Mucosa of rectum (tissue), 2 donors: ENCODE data around the gene DENND1B.

Experiments used
- H3K27ac ChIP-seq, 2 donors: one replicate each; pipeline ENCODE4 v1.7.0; 2013; ENCODE audit warnings: inconsistent platforms in 2 of 2, low read depth in 2 of 2, low read length in 2 of 2
- H3K27me3 ChIP-seq, 2 donors: one replicate each; pipeline ENCODE4 v1.7.0; 2013; ENCODE audit warnings: low read length in 2 of 2; ENCODE audit not compliant: control insufficient read depth in 2 of 2, insufficient read depth in 2 of 2
- H3K36me3 ChIP-seq, 2 donors: one replicate each; pipeline ENCODE4 v1.7.0; 2013; ENCODE audit warnings: low read length in 2 of 2; ENCODE audit not compliant: control insufficient read depth in 2 of 2, insufficient read depth in 2 of 2
- H3K4me1 ChIP-seq, 2 donors: one replicate each; pipeline ENCODE4 v1.7.0; 2013; ENCODE audit warnings: low read length in 2 of 2, mild to moderate bottlenecking in 1 of 2; ENCODE audit not compliant: control insufficient read depth in 2 of 2, insufficient read depth in 2 of 2
- H3K4me3 ChIP-seq, 2 donors: one replicate each; pipeline ENCODE4 v1.7.0; 2013; ENCODE audit warnings: low read length in 2 of 2
- H3K9ac ChIP-seq, 2 donors: one replicate each; pipeline ENCODE4 v1.7.0; 2013; ENCODE audit warnings: low read length in 2 of 2, low read depth in 1 of 2, mild to moderate bottlenecking in 1 of 2
- H3K9me3 ChIP-seq, 2 donors: one replicate each; pipeline ENCODE4 v1.7.0; 2013; ENCODE audit warnings: low read length in 2 of 2; ENCODE audit not compliant: control insufficient read depth in 2 of 2
- donor health status: healthy.
- donor health status: Normal muscosa, but diverticular disease.

Gene DENND1B

DNA sequence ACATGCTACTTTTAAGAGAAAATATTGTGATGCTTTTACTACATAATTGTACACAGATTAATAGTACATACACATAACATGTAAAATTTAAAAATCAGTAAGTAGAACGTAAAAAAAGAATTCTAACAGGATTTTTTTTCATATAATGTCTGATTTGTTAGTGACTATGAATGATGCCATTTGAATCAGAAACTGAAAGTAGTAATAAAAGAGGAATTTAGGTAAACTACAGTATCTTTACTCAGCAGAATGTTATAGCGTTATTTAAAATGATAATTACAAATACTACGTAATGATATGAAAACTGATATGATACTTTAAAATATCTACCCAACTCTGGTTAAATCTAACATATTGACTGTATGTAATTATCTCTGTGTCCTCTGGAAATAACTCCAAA, 116.1 kb downstream of the DENND1B start:
- Histone ChIP-seq H3K27ac (no peak overlapping the region), H3K9me3 (no peaks in the 10 kb centered on the region), H3K4me3 (no peak overlapping the region)

DNA sequence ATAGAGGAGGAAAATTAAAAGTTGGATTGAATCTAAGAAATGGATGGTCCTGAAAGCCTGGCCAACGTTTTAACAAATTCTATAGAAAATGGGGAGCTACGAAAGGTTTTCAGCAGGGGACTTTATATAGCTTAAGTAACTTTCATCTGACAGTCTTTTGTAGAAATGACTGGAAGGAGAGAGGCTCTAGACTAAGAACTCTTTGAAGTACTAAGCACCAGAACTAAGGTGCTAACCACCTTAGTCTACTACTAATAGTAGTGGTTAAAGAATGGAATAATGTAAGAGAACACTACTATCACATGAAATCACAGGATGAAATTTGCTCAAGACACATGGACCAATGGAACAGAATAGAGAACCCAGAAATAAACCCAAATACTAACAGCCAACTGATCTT, 126.1 kb downstream of the DENND1B start:
- Histone ChIP-seq H3K27me3 (no peaks in the 10 kb centered on the region), H3K9me3 (no peaks in the 10 kb centered on the region), H3K9ac (no peak overlapping the region), H3K4me3 (no peak overlapping the region), H3K4me1 (no peaks in the 10 kb centered on the region), H3K36me3 (peaks cover 3 to 6% of the 10 kb centered on the region in 2 donors), H3K27ac (no peak overlapping the region)

More for the DNA sequence above, 116.1 kb downstream of the DENND1B start:
- Histone ChIP-seq H3K9ac (no peak overlapping the region), H3K27me3 (no peaks in the 10 kb centered on the region), H3K4me1 (peaks cover 2 to 8% of the 10 kb centered on the region in 2 donors), H3K36me3 (no peaks in the 10 kb centered on the region)

DNA sequence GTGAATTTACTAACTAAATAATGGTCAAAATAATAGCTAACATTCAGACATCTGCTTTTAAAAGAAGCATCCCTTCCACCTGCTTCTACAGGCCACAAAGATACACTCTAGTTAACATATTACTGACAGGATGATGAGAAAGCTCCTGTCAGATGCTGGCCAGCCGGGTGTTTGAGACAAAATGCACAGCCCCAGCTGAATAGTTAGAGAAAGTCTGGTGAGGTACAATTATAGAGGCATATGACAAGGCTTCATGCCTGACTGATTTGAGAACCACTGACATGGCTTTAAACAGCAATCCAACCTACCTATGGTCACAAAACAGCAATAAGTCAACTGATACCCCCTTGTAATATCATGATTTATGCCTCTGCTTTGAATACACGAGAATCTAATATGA, 137.0 kb downstream of the DENND1B start:
- peaks cover 19 to 23% of the 10 kb centered on the region in 2 donors for H3K36me3 ChIP-seq
- no peak overlapping the region for H3K4me3 ChIP-seq
- H3K27me3 ChIP-seq, result no peaks in the 10 kb centered on the region
- H3K4me1 ChIP-seq, result no peaks in the 10 kb centered on the region
- no peak overlapping the region for H3K27ac ChIP-seq
- H3K9me3 ChIP-seq, result no peaks in the 10 kb centered on the region
- no peak overlapping the region for H3K9ac ChIP-seq

DNA sequence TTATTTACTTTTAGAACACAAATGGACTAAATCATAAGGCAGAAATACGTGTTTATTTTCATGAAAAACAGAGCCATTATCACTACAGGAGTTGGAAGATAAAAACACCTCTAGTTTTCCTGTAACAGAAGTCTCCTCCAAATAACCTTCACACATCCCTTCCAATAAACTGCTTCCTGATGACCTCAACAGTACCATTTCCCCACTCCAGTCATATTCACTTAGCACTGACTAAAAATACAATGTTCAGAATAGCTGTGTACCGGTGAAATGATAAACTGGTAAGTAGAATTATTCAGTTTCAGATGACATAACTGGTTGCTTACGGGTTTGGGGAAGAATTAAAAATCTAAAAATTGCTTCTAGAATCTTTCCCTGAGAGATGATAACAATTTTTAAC, 137.9 kb downstream of the DENND1B start:
- H3K4me3 ChIP-seq, result no peak overlapping the region
- no peaks in the 10 kb centered on the region for H3K4me1 ChIP-seq
- H3K27ac ChIP-seq, result no peak overlapping the region
- no peaks in the 10 kb centered on the region for H3K27me3 ChIP-seq
- H3K9ac ChIP-seq, result no peak overlapping the region
- peaks cover 20 to 21% of the 10 kb centered on the region in 2 donors for H3K36me3 ChIP-seq
- H3K9me3 ChIP-seq, result no peaks in the 10 kb centered on the region

DNA sequence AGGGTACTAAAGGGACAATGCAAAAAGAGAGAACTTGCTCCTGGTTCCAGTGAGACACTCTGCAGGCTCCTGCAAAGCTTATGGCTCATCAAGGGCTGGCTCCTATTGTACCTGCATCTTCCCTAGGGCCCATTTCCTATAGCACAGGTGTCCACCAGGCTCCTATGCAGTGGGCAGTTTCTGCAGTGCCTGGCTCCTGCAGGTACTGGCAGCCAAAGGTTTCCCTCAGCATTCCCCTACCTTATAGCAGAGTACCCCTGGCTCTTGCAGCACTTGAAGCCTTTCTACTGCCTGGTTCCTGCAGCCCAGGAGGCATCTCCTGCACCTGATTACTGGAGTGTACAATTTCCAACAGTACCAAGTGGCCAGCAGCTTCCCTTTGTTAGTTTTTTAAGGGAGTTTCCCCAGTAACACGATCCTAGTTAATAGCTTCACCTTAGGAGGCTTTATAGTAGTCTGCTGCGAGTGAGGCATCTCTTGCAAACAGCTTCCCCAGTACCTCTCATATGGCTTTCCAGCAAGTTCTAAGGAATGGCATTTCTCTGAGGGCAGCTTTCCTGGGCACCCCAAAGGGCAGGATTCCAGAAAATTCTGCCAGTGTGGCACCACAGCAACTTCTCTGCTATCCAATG, 141.7 kb downstream of the DENND1B start:
- Histone ChIP-seq H3K4me1 (no peaks in the 10 kb centered on the region), H3K9me3 (no peaks in the 10 kb centered on the region), H3K27me3 (no peaks in the 10 kb centered on the region), H3K4me3 (no peak overlapping the region), H3K36me3 (peaks cover 10 to 24% of the 10 kb centered on the region in 2 donors), H3K27ac (no peak overlapping the region), H3K9ac (no peak overlapping the region)

DNA sequence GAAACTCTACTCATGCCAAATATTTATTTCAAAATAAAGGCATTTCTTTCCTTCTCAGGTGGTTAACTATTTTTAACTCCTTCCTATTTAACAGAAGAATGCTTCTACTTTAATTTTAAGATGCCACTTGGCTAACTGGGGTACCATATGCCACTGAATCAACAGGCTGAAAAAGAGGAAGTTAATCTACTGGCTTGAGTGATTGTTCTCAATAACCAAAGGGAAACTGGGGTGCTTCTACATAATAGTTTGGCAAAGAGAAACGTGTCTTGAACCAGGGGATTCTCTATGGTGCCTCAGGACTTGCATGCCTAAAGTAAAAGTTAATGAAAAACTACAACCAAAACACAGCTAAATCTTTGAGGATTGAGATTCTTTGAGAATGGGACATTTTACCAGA, 142.6 kb downstream of the DENND1B start:
- no peaks in the 10 kb centered on the region for H3K9me3 ChIP-seq
- no peaks in the 10 kb centered on the region for H3K4me1 ChIP-seq
- peaks cover 6 to 24% of the 10 kb centered on the region in 2 donors for H3K36me3 ChIP-seq
- no peaks in the 10 kb centered on the region for H3K27me3 ChIP-seq
- H3K9ac ChIP-seq, result no peak overlapping the region
- no peak overlapping the region for H3K4me3 ChIP-seq
- H3K27ac ChIP-seq, result no peak overlapping the region

DNA sequence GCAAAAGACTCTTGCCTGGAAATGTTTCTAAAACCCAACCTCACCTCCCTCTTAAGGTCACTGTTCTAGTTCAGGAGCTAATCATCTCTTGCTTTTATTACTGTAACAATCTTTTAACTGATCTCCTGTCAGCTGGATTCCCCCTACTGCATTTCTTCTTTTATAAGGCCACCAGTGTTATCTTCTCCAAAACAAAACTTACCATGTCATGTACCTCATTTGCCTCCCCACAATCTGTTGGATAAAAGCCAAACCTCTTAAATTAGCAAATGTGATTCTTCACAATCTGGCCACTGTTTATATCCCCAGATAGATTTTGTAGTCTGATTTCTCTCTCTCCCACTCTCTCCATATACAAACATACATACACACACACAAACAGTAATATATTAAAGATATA, 143.3 kb downstream of the DENND1B start:
- Histone ChIP-seq H3K9me3 (no peaks in the 10 kb centered on the region), H3K4me1 (no peaks in the 10 kb centered on the region), H3K36me3 (peaks cover 6 to 24% of the 10 kb centered on the region in 2 donors), H3K9ac (no peak overlapping the region), H3K4me3 (no peak overlapping the region), H3K27ac (no peak overlapping the region), H3K27me3 (no peaks in the 10 kb centered on the region)

DNA sequence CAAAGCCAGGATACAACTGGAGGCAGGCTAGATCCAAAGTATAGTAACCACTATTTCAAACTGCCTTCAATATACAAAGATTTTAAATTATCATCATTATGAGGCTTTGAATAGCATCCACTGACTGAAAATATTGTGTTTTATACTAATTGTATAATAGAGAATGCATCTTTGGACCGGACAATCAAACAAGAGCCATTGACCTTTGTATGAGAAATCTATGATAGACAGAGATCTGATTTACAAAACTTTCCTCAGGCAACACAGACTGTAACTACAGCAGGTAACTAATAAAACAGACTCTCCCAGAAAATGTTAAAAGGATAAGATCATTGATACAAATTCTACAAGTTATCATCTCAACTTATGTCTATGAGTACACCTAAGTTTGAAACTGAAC, 152.9 kb downstream of the DENND1B start:
- Histone ChIP-seq H3K36me3 (peaks cover 0 to 2% of the 10 kb centered on the region in 2 donors), H3K9me3 (no peaks in the 10 kb centered on the region), H3K9ac (no peak overlapping the region), H3K27me3 (no peaks in the 10 kb centered on the region), H3K27ac (no peak overlapping the region), H3K4me3 (no peak overlapping the region), H3K4me1 (no peaks in the 10 kb centered on the region)

DNA sequence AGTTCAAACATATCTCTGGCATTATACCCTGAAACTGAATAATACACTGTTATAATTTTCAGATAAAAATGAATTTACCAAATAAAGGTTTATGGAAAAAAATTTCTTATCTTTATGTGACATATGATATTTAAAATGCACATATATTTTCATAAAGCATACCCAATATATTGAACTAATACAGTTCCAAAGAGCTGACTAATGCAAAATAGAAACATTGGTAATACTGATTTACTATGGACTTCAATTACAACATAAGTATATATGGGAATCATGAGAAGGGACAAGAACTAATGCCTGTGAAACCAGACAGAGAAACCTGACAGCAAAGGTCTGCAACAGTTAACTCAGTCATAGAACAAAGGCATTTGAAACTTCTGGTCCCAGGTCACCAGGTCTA, 153.5 kb downstream of the DENND1B start:
- Histone ChIP-seq H3K9ac (no peak overlapping the region), H3K4me3 (no peak overlapping the region), H3K36me3 (peaks cover 0 to 8% of the 10 kb centered on the region in 2 donors), H3K27me3 (no peaks in the 10 kb centered on the region), H3K4me1 (no peaks in the 10 kb centered on the region), H3K9me3 (no peaks in the 10 kb centered on the region), H3K27ac (no peak overlapping the region)

DNA sequence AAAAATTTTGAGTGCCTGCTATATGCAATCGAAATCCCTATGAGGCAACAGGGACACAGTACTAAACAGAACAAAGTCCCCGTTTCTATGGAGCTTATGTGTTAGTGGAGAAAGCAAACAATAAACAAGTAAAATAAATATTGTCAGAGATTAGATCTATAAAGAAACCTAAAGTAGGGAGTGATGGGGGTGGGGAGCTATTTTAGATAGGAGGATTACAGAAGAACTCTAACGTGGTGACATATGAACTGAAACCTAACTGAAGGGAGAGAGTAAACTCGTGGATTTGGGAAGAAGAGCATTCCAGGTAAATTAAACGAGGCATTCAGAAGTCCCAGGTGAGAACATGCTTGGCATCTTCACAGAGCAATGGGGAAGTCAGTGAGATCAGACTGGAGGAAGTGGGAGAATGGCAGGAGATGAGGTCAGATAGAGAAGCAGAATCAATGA, 154.5 kb downstream of the DENND1B start:
- no peak overlapping the region for H3K9ac ChIP-seq

More for the DNA sequence above, 154.5 kb downstream of the DENND1B start:
- no peaks in the 10 kb centered on the region for H3K9me3 ChIP-seq
- H3K4me1 ChIP-seq, result no peaks in the 10 kb centered on the region
- peaks cover 3 to 15% of the 10 kb centered on the region in 2 donors for H3K36me3 ChIP-seq
- H3K27ac ChIP-seq, result no peak overlapping the region
- no peaks in the 10 kb centered on the region for H3K27me3 ChIP-seq
- H3K4me3 ChIP-seq, result no peak overlapping the region
